Fibroblast of skin of left biceps (primary cell): Measurements from ENCODE around the gene PIBF1.
"Not testable (repeated sequence)": the region's sequence is repeated elsewhere in the genome, so short reads cannot be mapped to it uniquely, and the experiment has no call there.

Experiments
- DNase-seq, 2 experiments: peaks; one replicate each; pipeline ENCODE4 v3.0.0-alpha.2; 2013; ENCODE audit warnings: low read depth in 2 of 2

Gene PIBF1

GRCh38 chr13:72820156-72820897 lies 38.4 kb downstream of the PIBF1 start:
- no peak for DNase-seq

- DNase-seq = no peak
Measured at GRCh38 chr13:72820898-72821279, 39.0 kb downstream of the PIBF1 start.

GRCh38 chr13:72823081-72823480 lies 41.1 kb downstream of the PIBF1 start:
- no peak for DNase-seq

- DNase-seq = no peak
Measured at GRCh38 chr13:72823724-72824123, 41.8 kb downstream of the PIBF1 start.

- DNase-seq = no peak
Measured at GRCh38 chr13:72834601-72835000, 52.7 kb downstream of the PIBF1 start.

- peak in 1 of 2 experiments; percentile 6 for DNase-seq
Measured at GRCh38 chr13:72839831-72840426, 58.0 kb downstream of the PIBF1 start.

GRCh38 chr13:72842991-72843390 lies 61.1 kb downstream of the PIBF1 start:
- DNase-seq = no peak

GRCh38 chr13:72845148-72845547 lies 63.2 kb downstream of the PIBF1 start:
- not testable (repeated sequence) for DNase-seq

GRCh38 chr13:72849571-72849970 lies 67.6 kb downstream of the PIBF1 start:
- DNase-seq = peak in 1 of 2 experiments; percentile 6

- no peak for DNase-seq
Measured at GRCh38 chr13:72850959-72851677, 69.2 kb downstream of the PIBF1 start.

- no peak for DNase-seq
Measured at GRCh38 chr13:72851678-72852014, 69.7 kb downstream of the PIBF1 start.

GRCh38 chr13:72852207-72852606 lies 70.3 kb downstream of the PIBF1 start:
- DNase-seq = no peak

GRCh38 chr13:72853000-72853399 lies 71.1 kb downstream of the PIBF1 start:
- no peak for DNase-seq

- DNase-seq = peak; percentile 43 to 59
Measured at GRCh38 chr13:72864142-72865011, 82.4 kb downstream of the PIBF1 start.

GRCh38 chr13:72868229-72868628 lies 86.3 kb downstream of the PIBF1 start:
- no peak for DNase-seq

GRCh38 chr13:72875233-72875632 lies 93.3 kb downstream of the PIBF1 start:
- DNase-seq = no peak

GRCh38 chr13:72884101-72884500 lies 102.2 kb downstream of the PIBF1 start:
- DNase-seq = no peak

- peak in 1 of 2 experiments; percentile 28 for DNase-seq
Measured at GRCh38 chr13:72886272-72887067, 104.5 kb downstream of the PIBF1 start.

- no peak for DNase-seq
Measured at GRCh38 chr13:72889495-72889894, 107.6 kb downstream of the PIBF1 start.

GRCh38 chr13:72890546-72890945 lies 108.6 kb downstream of the PIBF1 start:
- no peak for DNase-seq

GRCh38 chr13:72891423-72891822 lies 109.5 kb downstream of the PIBF1 start:
- DNase-seq = no peak
